Measurements from ENCODE around the gene DDX1. TPM values are rescaled to one million over a fixed set of nuclear protein-coding genes. Genes with fewer than 3 reads are reported as not detected.

The DDX1 gene
- total and polyA plus RNA-seq, 8 donors: 74.2 to 153 (median 126) TPM

- ATAC-seq (no peak), DNase-seq (no peak)
- H3K4me1 ChIP-seq: no peaks in the 10 kb centered on the region
- peaks cover 0 to 89% of the 10 kb centered on the region in 2 donors for H3K36me3 ChIP-seq
- H3K4me3 ChIP-seq: no peak overlapping the region
- no peaks in the 10 kb centered on the region for H3K9me3 ChIP-seq
- no peak overlapping the region for H3K27ac ChIP-seq
- TF ChIP-seq, protein P1, sequence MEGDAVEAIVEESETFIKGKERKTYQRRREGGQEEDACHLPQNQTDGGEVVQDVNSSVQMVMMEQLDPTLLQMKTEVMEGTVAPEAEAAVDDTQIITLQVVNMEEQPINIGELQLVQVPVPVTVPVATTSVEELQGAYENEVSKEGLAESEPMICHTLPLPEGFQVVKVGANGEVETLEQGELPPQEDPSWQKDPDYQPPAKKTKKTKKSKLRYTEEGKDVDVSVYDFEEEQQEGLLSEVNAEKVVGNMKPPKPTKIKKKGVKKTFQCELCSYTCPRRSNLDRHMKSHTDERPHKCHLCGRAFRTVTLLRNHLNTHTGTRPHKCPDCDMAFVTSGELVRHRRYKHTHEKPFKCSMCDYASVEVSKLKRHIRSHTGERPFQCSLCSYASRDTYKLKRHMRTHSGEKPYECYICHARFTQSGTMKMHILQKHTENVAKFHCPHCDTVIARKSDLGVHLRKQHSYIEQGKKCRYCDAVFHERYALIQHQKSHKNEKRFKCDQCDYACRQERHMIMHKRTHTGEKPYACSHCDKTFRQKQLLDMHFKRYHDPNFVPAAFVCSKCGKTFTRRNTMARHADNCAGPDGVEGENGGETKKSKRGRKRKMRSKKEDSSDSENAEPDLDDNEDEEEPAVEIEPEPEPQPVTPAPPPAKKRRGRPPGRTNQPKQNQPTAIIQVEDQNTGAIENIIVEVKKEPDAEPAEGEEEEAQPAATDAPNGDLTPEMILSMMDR (IDR thresholded peaks at IDR 0.05): no peak
- no peaks in the 10 kb centered on the region for H3K27me3 ChIP-seq
- intact Hi-C loops (cut with DNase I): no loop called here
Observed at GRCh38 chr2:15628899-15629855, 37.5 kb downstream of the DDX1 start.

DNA sequence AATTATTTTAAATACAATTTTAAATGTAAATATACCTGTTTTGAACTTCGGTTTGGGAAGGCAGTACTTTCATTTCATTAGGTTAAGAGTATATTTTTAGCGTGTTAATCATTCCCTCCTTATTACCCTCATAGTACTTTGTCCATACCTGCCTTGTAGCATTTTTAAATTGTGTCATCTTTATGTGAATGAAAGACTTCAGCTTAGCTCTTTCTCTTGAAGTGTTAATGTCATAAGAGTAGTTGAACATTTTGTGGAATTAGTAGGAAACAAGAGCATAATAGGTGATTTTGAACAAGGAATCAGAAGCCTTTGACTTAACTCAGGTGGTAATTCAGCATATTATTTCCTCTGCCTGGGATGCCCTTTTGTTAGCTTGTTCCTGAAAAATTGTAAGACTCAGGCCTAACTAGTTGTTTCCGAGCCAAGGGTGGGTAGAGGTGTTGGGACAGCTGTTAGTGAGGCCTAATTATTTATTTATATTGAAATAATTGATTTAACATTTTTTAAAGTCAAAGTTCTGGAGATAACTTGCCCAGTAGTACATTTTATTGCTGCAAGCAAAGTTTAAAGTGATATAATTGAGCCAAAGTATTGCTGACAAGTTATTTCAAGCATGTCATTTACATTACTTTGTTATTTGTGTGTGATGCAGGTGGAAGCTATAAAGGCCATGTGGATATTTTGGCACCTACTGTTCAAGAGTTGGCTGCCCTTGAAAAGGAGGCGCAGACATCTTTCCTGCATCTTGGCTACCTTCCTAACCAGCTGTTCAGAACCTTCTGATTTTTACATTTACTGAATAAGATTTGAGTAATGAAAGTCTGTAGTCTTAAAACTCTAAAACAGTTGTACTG lies 38.7 kb downstream of the DDX1 start:
- TF ChIP-seq, protein P1 (IDR thresholded peaks at IDR 0.05): no peak
- intact Hi-C loops (cut with DNase I): loop anchor here in 1 of 2 donors (10.0 kb wide), 1 partner anchor 874 kb away; no protein-coding TSS in a partner anchor
- Histone ChIP-seq H3K27ac (no peak overlapping the region), H3K9me3 (no peaks in the 10 kb centered on the region), H3K27me3 (no peaks in the 10 kb centered on the region), H3K4me1 (peaks cover 0 to 5% of the 10 kb centered on the region in 2 donors), H3K4me3 (no peak overlapping the region), H3K36me3 (peaks cover 0 to 86% of the 10 kb centered on the region in 2 donors)
- ATAC-seq: no peak
- no peak for DNase-seq

GRCh38 chr2:15630978-15631719 lies 39.5 kb downstream of the DDX1 start:
- H3K36me3 ChIP-seq: peaks cover 0 to 92% of the 10 kb centered on the region in 2 donors
- H3K4me1 ChIP-seq: peaks cover 0 to 9% of the 10 kb centered on the region in 2 donors
- ATAC-seq (no peak), DNase-seq (no peak)
- H3K9me3 ChIP-seq: no peaks in the 10 kb centered on the region
- no peak overlapping the region for H3K4me3 ChIP-seq
- intact Hi-C loops (cut with DNase I): loop anchor here in 1 of 2 donors (10.0 kb wide), 1 partner anchor 874 kb away; no protein-coding TSS in a partner anchor
- H3K27ac ChIP-seq: no peak overlapping the region
- no peaks in the 10 kb centered on the region for H3K27me3 ChIP-seq
- TF ChIP-seq, protein P1 (IDR thresholded peaks at IDR 0.05): no peak

GRCh38 chr2:15631883-15632282 lies 40.2 kb downstream of the DDX1 start:
- H3K9me3 ChIP-seq: no peaks in the 10 kb centered on the region
- peaks cover 0 to 9% of the 10 kb centered on the region in 2 donors for H3K4me1 ChIP-seq
- no peak overlapping the region for H3K27ac ChIP-seq
- peaks cover 0 to 92% of the 10 kb centered on the region in 2 donors for H3K36me3 ChIP-seq
- no peaks in the 10 kb centered on the region for H3K27me3 ChIP-seq
- intact Hi-C loops (cut with DNase I): loop anchor here in 1 of 2 donors (10.0 kb wide), 1 partner anchor 873 kb away; no protein-coding TSS in a partner anchor
- DNase-seq (no peak), ATAC-seq (no peak)
- H3K4me3 ChIP-seq: no peak overlapping the region
- TF ChIP-seq, protein P1 (IDR thresholded peaks at IDR 0.05): no peak

Data from left lung (tissue), 10 donors.